NCI-H510A treated with DMSO at 0.1 percent for 48 hours (cell line): ENCODE results near the gene PSMB4.
"Not testable (repeated sequence)": the region's sequence is repeated elsewhere in the genome, so short reads cannot be mapped to it uniquely, and the experiment has no call there.

Experiments
- DNase-seq: peaks from one replicate; lab custom pipeline; 2025; lab: John Stamatoyannopoulos, UW

PSMB4 gene

DNA sequence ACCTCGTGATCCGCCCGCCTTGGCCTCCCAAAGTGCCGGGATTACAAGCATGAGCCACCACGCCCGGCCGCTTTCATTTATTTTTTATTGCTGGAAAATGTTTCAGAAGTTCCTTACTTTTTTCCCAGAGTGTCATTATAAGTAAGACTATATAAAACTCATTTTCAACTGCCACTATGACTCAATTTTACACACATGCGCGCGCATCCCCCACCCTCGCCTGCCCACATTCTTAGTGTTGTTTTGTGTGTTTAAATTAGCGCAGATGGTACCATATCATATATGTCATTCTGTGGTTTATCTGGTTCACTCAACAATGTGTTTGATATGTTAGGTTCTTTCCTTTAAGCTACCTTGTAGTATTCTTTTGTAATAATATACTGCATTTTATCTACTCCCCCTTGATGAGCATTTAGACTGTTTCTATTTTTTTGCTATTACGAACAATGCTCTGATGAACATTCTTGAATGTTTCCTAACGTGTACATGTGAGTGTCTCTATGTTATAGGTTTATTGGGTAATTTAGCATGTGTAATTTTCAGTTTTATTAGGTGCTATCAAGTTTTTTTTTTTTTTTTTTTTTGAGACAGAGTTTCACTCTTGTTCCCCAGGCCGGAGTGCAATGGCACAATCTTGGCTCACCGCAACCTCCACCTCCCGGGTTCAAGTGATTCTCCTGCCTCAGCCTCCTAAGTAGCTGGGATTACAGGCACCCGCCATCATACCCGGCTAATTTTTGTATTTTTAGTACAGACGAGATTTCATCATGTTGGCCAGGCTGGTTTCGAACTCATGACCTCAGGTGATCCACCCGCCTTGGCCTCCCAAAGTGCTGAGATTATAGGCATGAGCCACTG lies 8.9 kb upstream of the PSMB4 start:
- not testable (repeated sequence) for DNase-seq

DNA sequence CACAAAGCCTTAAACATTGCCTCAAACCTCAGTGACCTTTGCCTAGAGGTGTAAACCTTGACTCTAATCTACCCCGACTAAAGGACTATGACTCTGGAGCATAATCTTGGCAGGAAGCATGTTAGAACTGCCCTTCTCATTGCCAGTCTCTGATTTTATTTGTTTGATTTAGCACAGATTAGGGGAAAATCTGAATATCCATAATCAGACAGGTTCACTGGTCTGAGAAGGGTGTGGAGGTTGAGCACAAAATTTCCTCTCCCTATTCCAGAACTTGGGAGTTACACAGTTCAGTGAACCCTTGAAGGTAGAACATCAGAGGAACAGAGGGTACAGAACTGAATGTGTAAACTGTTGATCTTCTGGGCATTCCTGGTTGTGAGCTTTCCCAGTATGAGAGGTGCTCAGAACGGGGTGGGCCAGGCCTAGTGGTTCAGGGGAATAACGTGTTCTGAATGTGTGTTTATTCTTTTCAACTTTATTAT lies 8.3 kb upstream of the PSMB4 start:
- DNase-seq = no peak

DNA sequence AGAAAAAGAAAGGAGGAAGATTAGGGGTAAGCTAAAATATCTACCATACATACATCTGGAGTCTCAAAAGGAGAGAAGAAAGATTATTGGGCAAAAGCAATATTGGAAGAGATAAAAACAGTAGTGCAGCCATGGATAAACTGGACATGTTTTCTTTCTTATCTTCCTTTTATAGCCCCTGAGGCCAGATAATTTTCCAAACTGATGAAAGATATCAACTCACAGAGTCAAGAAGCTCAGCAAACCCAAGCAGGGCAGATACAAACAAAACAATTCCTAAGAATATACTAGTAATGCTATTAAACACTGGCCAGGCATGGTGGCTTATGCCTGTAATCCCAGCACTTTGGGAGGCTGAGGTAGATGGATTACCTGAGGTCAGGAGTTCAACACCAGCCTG lies 5.8 kb upstream of the PSMB4 start:
- DNase-seq = no peak

DNA sequence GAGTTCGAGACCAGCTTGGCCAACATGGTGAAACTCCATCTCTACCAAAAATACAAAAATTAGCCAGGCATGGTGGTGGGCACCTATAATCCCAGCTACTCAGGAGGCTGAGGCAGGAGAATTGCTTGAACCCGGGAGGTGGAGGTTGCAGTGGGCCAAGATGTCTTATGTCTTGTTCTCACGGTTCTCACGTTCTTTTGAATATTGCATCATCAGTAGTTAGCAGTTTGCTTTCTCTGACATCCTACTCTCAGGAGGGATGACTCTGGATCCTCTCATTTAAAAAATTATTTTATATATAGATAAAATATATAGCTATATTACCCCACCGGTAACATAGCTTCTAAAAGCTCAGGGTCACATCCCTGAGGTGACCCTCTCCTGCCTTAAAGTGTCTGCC lies 3.1 kb upstream of the PSMB4 start:
- not testable (repeated sequence) for DNase-seq

DNA sequence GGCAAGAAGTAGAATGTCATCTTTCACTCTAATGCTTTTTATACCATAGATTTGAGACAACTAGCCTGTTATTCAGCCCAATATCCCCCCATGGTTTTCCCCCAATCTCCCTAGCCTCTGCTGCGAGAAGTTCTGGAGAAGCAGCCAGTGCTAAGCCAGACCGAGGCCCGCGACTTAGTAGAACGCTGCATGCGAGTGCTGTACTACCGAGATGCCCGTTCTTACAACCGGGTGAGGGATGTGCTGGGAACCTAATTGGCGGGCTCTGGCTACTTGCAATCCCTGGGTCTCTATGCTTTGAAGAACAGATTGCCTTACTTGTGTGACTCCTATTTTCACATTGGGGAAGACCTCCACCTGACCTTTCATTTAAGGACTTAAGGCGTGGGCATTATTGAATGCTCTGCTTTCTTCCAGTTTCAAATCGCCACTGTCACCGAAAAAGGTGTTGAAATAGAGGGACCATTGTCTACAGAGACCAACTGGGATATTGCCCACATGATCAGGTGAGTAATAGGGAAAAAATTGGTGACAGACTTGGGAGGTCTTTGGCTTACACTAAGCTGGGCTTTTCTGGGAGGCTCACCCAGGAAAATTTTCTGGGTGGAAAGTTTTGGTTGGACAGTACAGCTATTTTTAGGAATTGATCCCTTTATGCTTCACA lies 1.9 kb downstream of the PSMB4 start:
- DNase-seq = no peak

GRCh38 chr1:151401860-151402259 lies 2.5 kb downstream of the PSMB4 start:
- DNase-seq = no peak

DNA sequence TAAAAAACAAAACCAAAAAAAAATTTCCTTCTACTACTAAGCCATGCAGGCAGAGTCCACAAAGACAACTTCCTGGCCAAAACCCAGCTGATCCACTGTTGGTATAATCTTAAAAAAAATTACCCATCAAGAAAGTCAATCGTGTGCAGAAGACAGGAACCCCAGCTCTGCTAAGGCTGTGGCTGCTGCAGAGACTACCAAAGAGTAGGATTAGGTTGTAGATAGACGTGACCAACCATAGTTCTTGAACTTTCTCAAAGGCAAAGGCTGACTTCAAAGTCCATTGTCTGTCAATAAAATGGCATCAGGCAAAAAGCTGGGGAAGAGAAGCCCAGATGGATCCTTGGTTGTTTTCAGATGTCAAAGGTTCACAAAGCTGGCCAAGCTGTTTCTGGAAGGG lies 3.4 kb downstream of the PSMB4 start:
- DNase-seq = no peak

DNA sequence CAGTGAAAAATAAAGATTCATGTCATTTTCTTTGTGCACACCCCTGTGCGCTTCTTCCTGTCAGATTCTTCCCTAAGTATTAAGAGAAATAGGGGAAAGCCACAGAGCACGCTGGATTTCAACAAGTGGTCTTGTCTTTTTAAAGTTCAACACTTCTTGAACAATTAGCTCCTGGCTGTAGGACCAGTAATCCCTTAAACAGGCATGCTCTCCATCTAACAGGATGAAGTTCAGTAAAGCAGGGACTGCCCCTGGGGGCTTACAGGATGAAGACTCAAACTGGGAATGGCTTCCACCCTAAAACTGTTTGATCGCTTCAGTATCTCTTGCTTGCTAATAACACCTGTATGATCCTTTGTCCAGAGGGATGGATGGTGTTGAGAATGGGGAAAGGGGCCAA lies 4.2 kb downstream of the PSMB4 start:
- DNase-seq = no peak

DNA sequence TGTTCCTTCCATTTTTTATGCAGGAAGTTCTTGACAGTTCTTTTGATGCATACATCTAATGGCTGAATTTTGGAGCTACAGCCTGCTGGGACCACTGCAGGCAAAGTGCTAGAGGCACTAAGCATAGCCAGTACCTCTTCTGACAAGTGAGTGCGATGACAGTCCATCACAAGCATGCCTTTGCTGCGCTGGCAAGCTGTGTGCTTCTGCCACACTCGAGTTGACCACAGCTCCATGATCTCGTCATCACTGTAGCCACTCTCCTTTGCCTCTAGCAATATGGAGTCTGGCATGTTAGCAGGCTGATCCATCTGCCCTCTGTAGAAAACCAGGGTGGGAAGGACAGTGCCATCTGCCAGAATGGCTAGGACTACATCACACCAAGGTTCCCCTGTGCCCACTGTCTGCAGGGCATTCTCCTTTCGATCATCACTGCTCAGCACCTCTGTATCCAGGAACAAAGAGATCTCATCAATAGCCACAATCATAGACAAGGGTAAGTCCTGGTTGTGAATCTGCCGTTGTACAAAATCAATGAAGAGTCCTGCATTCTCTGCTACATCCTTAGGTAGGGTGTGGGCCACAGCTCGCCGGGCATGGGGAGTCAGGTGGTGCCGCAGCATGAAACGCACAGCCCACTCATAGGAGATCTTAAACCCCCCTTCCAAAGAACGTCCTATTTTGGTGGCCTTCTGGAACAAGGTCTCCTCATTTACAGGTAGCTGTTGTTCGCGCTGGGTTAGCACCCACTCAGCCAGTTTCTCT lies 6.0 kb downstream of the PSMB4 start:
- no peak for DNase-seq

- no peak for DNase-seq
These were observed 6.8 kb downstream of the PSMB4 start for GRCh38 chr1:151406176-151406575.

DNA sequence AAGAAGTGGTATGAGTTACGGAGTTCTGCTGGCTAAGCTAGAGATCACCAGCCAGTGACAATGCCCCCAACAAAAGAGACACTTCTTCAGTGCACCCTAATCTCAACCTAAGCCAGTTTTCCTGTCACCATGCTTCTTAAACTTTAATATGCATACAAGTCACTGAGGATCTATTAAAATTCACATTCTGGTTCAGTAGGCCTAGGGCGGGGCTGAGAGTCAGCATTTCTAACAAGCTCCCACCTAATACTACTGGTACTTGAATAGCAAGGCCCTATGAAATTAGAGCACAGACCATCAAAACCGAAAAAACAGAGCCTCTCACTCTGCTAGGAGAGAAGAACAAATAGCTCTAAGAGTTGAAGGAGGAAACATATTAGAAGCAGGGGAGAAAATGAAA lies 7.9 kb downstream of the PSMB4 start:
- no peak for DNase-seq

- no peak for DNase-seq
These were observed 9.5 kb downstream of the PSMB4 start for GRCh38 chr1:151408891-151409290.

DNA sequence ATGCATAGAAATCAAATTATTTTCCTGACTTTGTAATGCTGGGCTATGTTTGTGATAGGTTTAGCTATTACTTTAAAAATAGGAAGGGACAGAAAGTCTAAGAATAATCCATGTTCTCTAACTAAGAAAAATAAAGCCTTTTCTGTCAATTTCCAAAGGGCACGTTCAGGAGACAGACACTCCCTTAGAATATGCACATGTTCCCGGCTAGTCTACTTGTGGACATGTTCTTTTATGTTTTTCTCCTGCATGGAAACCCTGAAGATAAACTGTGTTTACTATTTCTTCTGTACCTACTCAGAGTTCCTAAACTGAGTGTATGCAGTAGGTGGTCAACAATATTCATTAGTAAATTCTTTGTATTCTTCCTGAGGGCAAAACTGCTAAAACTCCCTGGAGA lies 12.5 kb downstream of the PSMB4 start:
- no peak for DNase-seq

GRCh38 chr1:151416231-151416630 lies 16.9 kb downstream of the PSMB4 start:
- no peak for DNase-seq

- no peak for DNase-seq
These were observed 18.7 kb downstream of the PSMB4 start for GRCh38 chr1:151418081-151418480.

GRCh38 chr1:151419819-151420218 lies 20.4 kb downstream of the PSMB4 start:
- DNase-seq = no peak

- no peak for DNase-seq
These were observed 25.7 kb downstream of the PSMB4 start for GRCh38 chr1:151425103-151425502.

GRCh38 chr1:151428068-151428467 lies 28.7 kb downstream of the PSMB4 start:
- DNase-seq = no peak

DNA sequence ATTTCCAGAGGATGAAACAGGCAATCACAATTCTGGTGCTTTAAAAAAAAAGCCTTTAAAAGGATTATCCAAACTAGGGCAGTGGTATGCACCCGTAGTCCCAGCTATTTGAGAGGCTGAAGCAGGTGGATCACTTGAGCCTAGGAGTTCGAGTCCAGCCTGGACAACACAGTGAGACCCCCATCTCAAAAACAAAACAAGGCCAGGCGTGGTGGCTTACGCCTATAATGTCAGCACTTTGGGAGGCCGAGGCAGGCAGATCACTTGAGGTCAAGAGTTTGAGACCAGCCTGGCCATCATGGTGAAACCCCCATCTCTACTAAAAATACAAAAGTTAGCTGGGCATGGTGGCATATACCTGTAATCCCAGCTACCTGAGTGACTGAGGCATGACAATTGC lies 34.5 kb downstream of the PSMB4 start:
- not testable (repeated sequence) for DNase-seq

DNA sequence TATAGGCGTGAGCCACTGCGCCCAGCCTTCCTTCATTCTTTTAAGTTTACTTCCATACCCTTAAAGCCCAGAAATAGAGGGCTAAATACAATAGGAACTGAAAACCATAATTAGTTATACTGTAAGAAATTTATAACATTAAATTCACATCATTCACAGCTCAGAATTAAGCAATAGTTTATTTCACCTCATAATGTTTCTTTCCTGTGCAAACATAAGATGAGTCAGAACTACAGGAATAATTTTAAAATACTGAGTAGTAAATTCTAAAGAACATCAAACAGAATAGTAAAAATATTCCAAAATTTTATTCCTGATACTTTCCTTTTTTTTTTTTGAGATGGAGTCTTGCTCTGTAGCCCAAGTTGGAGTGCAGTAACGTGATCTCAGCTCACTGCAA lies 35.8 kb downstream of the PSMB4 start:
- no peak for DNase-seq

DNA sequence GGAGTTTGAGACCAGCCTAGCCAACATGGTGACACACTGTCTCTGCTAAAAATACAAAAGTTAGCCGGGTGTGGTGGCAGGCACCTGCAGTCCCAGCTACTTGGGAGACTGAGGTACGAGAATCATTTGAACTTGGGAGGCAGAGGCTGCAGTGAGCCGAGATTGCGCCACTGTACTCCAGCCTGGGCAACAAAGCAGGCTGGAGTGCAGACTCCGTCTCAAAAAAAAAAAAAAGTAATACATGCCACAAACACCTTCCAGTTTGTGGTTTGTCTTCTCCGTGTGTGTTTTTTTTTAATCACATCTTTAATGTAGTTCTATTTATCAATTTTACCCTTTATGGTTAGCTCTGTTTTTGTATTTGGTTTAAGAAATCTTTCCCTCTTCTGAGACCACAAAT lies 37.6 kb downstream of the PSMB4 start:
- DNase-seq = no peak

- DNase-seq = not testable (repeated sequence)
These were observed 38.0 kb downstream of the PSMB4 start for GRCh38 chr1:151437396-151437795.
